ENCODE measurements around the gene MYO1B. TPM values are rescaled to one million over a fixed set of nuclear protein-coding genes. Genes with fewer than 3 reads are reported as not detected.
A peak's percentile ranks its signal among the peaks of the same experiment; 100 is the strongest.

MYO1B gene
- total RNA-seq, 2 donors from 2014 or later: 74.7 to 79.4 TPM

GRCh38 chr2:191202209-191202721 lies 42.9 kb upstream of the MYO1B start:
- ATAC-seq (ENCODE audit: insufficient number of reproducible peaks, low FRiP score, low read depth): no peak
- no peak overlapping the region for H3K27ac ChIP-seq
- DNase-seq (ENCODE audit: low spot score): no peak

GRCh38 chr2:191202881-191203397 lies 42.3 kb upstream of the MYO1B start:
- Histone ChIP-seq H3K4me3 (no peak overlapping the region), H3K27ac (no peak overlapping the region), H3K36me3 (no peaks in the 10 kb centered on the region), H3K9me3 (no peaks in the 10 kb centered on the region), H3K27me3 (replicated peaks; ENCODE audit: insufficient read depth) (no peaks in the 10 kb centered on the region), H3K4me1 (ENCODE audit: control insufficient read depth in 1 of 2, low read depth in 2 of 2) (no peaks in the 10 kb centered on the region)
- no peak for ATAC-seq (ENCODE audit: insufficient number of reproducible peaks, low FRiP score, low read depth)
- no peak for TF ChIP-seq CTCF (IDR thresholded peaks at IDR 0.05)
- DNase-seq (ENCODE audit: low spot score): no peak

More at GRCh38 chr2:191202209-191202721, 42.9 kb upstream of the MYO1B start:
- Histone ChIP-seq H3K4me3 (no peak overlapping the region), H3K9me3 (no peaks in the 10 kb centered on the region), H3K27me3 (replicated peaks; ENCODE audit: insufficient read depth) (no peaks in the 10 kb centered on the region), H3K4me1 (ENCODE audit: control insufficient read depth in 1 of 2, low read depth in 2 of 2) (no peaks in the 10 kb centered on the region), H3K36me3 (no peaks in the 10 kb centered on the region)
- TF ChIP-seq CTCF (IDR thresholded peaks at IDR 0.05): no peak

GRCh38 chr2:191204433-191204832 lies 40.8 kb upstream of the MYO1B start:
- peak overlapping the region; percentile 25 for H3K4me3 ChIP-seq
- H3K4me1 ChIP-seq (ENCODE audit: control insufficient read depth in 1 of 2, low read depth in 2 of 2): no peaks in the 10 kb centered on the region
- ATAC-seq (ENCODE audit: insufficient number of reproducible peaks, low FRiP score, low read depth) (no peak), DNase-seq (ENCODE audit: low spot score) (no peak)
- no peaks in the 10 kb centered on the region for H3K27me3 ChIP-seq (replicated peaks; ENCODE audit: insufficient read depth)
- no peak overlapping the region for H3K27ac ChIP-seq
- H3K9me3 ChIP-seq: no peaks in the 10 kb centered on the region
- H3K36me3 ChIP-seq: no peaks in the 10 kb centered on the region
- TF ChIP-seq CTCF (IDR thresholded peaks at IDR 0.05): no peak

- DNase-seq (ENCODE audit: low spot score) (no peak), ATAC-seq (ENCODE audit: insufficient number of reproducible peaks, low FRiP score, low read depth) (no peak)
- TF ChIP-seq CTCF (IDR thresholded peaks at IDR 0.05): no peak
- H3K9me3 ChIP-seq: peaks cover 6% of the 10 kb centered on the region
- H3K36me3 ChIP-seq: no peaks in the 10 kb centered on the region
- no peaks in the 10 kb centered on the region for H3K4me1 ChIP-seq (ENCODE audit: control insufficient read depth in 1 of 2, low read depth in 2 of 2)
- no peak overlapping the region for H3K27ac ChIP-seq
- H3K4me3 ChIP-seq: no peak overlapping the region
- H3K27me3 ChIP-seq (replicated peaks; ENCODE audit: insufficient read depth): no peaks in the 10 kb centered on the region
These were observed 38.4 kb upstream of the MYO1B start for GRCh38 chr2:191206613-191207471.

- H3K27ac ChIP-seq: no peak overlapping the region
- ATAC-seq (ENCODE audit: insufficient number of reproducible peaks, low FRiP score, low read depth): no peak
- H3K4me3 ChIP-seq: no peak overlapping the region
- no peaks in the 10 kb centered on the region for H3K27me3 ChIP-seq (replicated peaks; ENCODE audit: insufficient read depth)
- H3K9me3 ChIP-seq: peaks cover 10% of the 10 kb centered on the region
- H3K36me3 ChIP-seq: no peaks in the 10 kb centered on the region
- no peaks in the 10 kb centered on the region for H3K4me1 ChIP-seq (ENCODE audit: control insufficient read depth in 1 of 2, low read depth in 2 of 2)
- TF ChIP-seq CTCF (IDR thresholded peaks at IDR 0.05): no peak
- DNase-seq (ENCODE audit: low spot score): no peak
These were observed 35.9 kb upstream of the MYO1B start for GRCh38 chr2:191209340-191209739.

All from thoracic aorta (tissue), 2 donors.